Measurements from ENCODE around the gene PTCD1.
"Not testable (repeated sequence)": the region's sequence is repeated elsewhere in the genome, so short reads cannot be mapped to it uniquely, and the experiment has no call there.

Gene PTCD1

DNA sequence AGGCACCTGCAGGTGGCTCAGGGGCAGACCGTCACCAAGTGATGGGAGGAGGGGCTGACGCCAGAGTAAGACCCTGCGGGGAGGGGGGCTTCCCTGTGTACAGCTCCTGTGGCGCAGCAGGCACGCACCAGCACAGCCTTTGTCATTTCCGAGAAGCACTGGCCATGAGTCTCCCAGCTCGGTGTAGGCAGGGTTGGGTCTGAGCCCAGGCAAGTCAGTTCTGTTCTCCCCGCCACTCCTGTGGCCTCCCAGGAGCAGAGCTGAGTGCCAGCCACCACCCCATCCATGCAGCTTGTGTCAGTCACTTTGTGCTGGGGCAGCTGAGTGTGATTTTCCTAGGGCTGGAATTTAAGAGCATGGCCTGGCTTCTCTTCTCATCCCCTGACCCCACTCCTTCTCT lies 13.3 kb upstream of the PTCD1 start:
- no peak for DNase-seq (ENCODE audit: low spot score)

DNA sequence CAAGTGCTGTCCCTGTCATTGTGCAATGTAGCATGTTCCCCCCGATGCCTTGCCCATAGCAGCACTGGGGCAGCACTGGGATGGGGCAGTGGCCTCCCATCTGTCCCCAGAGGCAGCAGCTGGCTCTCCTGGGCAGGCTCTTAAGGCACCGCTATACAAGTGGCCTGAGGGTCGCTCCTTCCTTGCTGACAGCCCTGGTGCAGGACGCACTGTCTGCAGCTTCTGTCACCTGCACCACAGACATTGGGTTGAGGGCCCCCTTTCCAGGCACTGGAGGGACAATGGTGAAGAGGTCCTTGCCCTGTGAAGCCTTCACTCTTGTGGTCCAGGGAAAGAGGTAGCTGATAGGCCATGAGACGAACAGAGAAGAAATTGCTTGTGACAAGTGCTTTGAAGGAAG lies 10.7 kb upstream of the PTCD1 start:
- no peak for DNase-seq (ENCODE audit: low spot score)

DNA sequence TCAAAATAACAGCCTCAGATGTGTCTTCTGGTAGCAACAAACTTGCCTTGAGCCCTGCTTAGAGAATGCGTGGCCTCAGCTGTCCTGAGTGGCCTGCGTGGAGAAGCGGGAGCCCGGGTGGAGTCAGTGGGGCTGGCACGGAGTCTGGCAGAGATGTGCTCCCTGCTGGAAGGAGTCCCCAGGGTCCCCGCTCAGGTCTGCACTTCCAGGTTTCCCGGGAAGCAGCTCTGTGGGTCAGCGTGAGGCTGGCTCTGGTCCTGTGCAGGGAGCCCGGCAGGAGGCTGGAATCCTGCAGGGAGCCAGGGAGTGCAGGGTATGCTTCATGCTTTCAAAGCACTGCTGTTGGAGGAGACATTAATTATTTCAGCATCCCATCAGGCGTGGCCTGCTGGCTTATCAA lies 10.3 kb upstream of the PTCD1 start:
- DNase-seq (ENCODE audit: low spot score), result no peak

DNA sequence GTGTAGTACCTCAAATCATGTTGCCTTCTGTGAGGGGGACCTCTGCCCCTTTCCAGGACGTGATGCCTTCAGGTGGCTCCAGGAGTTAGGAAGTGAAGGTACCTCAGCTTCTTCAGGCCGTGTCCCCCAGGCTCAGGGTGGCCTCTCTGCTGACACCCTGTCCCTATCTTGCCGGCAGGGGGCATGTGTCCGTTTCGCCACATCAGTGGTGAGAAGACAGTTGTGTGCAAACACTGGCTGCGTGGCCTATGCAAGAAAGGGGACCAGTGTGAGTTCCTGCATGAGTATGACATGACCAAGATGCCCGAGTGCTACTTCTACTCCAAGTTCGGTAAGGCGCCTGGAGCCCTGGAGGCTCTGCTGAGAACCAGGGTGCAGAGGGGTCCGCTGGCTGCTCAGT lies 9.3 kb upstream of the PTCD1 start:
- DNase-seq (ENCODE audit: low spot score), result no peak

DNA sequence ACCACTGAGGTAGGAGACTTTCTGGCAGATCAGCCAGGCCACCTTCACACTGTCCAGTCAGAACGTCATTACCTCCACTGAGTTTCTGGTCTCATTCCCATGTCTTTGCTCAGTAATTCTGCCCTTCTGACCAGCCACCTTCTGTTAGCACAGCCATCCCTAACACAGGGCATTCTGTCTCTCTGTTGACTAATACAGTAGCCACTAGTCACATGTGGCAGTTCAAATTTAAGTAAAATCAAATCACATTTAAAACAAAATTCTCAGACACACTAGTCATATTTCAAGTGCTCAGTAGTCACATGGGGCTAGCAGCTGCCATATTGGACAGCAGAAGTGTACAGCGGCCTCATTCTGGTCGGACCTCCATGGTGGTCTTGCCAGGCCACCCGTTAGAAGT lies 7.5 kb upstream of the PTCD1 start:
- DNase-seq (ENCODE audit: low spot score), result no peak

DNA sequence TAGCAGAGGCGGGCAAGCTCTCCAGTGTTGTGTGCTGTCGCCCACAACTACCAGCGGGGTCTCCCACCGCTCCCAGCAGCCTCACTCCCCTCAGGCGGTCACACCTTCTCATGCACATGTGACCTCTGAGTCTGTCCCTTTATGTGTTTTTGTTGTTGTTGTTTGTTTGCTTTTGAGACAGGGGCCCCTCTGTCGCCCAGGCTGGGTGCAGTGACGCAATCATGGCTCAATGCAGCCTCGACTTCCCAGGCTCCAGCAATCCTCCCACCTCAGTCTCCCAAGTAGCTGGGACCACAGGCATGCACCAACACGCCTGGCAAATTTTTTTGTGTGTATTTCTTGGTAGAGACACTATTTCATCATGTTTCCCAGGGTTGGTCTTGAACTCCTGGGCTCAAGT lies 1.6 kb upstream of the PTCD1 start:
- DNase-seq (ENCODE audit: low spot score), result no peak

DNA sequence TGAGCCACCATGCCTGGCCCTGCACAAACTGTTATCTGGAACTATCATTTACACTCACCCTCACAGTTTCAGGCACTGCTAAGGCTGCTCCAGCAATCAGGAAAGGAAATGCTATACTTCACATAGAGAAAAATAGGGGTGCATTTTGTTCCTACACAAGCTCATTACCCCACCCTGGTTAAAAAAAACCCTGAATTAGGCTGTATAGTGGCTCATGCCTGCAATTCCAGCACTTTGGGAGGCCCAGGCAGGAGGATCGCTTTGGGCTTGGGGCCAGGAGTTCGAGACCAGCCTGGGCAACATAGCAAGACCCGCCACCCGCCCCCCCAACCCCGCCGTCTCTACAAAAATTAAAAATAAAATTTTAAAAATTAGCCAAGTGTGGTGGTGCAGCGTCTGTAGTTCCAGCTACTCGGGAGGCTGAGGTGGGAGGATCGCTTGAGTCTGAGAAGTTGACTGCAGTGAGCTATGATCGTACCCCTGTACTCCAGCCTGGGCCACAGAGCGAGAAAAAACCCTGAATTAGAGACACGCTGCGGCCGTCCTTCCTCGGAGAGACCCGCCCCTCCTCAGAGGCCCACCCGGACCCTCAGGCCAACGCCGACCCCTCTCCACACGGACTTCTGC lies 539 bp downstream of the PTCD1 start:
- no peak for DNase-seq (ENCODE audit: low spot score)

DNA sequence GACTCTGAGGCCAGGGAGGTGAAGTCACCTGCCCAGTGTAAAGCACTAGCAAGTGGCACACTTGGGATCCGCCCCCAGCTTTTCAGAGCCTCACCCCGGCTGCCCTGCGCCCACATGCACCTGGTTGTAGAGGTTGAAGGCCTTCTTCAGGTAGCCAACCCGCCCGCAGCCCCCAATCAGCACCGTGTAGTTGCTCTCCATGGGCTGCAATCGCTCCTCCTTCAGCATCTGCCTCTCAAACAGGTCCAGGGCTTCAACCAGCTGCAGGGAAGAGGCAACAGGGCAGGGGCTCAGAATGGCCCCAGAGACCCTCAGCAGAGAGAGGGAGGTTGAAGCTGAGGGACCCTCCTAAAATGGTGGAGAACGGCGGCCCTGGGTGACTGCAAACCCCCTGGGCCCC lies 5.4 kb downstream of the PTCD1 start:
- no peak for DNase-seq (ENCODE audit: low spot score)

DNA sequence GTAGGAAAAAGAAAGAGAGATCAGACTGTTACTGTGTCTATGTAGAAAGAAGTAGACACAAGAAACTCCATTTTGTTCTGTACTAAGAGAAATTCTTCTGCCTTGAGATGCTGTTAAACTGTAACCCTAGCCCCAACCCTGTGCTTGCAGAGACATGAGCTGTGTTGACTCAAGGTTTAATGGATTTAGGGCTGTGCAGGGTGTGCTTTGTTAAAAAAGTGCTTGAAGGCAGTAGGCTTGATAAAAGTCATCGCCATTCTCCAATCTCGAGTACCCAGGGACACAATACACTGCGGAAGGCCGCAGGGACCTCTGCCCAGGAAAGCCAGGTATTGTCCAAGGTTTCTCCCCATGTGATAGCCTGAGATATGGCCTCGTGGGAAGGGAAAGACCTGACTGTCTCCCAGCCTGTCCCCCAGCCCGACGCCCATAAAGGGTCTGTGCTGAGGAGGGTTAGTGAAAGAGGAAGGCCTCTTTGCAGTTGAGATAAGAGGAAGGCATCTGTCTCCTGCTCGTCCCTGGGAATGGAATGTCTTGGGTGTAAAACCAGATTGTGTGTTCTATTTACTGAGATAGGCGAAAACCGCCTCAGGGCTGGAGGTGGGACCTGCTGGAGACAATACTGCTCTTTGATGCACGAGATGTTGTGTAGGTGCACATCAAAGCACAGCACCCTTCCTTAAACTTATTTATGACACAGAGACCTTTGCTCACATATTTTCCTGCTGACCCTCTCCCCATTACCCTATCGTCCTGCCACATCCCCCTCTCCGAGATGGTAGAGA lies 6.7 kb downstream of the PTCD1 start:
- DNase-seq (ENCODE audit: low spot score), result not testable (repeated sequence)

DNA sequence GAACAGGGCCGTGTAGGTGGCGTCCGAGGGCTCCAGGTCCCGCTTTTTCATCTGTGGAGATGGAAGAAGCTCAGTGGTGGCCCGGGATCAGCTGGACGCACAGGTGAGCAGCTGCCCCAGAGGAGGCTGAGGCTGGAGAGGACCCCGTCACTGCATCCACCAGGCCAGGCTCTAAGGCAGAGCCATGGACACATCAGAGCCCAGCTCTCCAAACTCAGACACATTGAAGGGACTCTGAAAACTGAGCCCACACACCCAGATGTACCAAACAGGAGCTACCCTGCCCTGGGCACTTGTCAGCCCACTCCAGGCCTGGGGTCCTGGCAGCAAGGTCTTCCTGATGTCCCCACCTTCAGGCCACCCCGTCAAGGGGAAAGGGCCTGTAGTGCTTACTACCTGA lies 8.8 kb downstream of the PTCD1 start:
- no peak for DNase-seq (ENCODE audit: low spot score)

DNA sequence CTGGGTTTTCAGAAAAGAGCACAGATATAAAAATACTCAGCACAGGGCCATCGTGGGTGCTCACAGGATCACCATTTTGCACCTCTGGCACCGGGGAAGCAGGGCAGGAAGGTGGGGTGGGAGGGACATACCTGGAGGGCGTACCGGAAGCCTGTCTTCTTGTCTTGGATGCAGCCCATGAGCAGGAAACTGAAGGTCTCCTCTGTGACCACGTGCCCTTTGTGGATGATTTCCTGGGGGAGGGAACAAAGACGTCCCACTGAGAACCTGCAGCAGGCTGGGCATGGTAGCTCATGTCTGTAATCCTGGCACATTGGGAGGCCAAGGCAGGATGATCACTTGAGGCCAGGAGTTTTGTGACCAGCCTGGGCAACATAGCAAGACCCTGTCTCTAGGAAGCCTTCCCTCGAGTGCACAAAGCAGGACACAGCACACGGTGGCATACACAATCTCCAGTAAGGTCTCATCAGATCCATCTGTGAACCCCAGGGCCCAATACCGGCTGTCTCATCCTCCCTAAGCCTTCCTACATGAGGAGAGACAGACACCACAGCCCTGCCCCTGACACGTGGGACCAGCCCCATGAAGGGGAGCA lies 9.5 kb downstream of the PTCD1 start:
- no peak for DNase-seq (ENCODE audit: low spot score)

DNA sequence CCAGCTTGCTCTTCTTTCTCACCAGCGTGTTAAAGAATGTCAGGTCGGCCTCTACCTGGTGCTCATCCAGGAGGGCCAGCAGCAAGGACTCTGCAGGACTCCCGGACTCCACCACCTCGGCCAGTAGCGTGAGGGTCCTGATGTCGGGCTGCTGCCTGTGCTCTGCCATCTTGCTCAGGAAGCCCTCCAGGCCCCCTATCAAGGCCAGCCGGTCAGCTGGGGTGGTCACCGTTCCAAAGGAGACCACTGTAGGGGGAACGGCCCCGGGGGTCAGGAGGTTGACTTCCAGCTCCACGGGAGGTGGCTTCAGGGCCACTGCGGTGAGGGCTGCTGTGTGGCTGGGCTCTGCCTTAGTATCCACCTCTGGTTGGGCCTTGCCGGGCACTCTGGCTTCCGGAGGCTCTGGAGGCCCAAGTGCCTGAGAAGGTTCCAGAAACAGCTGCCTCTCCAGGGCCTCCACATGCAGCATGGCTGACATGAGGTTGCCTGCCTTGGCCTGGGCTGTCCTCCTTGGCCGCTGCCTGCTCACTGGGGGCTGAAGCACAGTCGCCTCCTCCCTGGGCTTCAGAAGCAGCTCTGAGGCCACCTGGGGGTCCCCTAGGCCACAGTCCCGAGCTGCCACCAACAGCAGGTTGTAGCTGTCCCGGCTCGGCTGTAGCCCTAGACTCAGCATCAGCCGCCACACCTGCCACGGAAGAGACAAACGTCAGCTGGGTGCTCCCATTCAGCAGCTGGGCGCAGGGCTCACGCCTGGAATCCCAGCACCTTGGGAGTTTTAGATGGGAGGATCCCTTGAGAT lies 13.5 kb downstream of the PTCD1 start:
- no peak for DNase-seq (ENCODE audit: low spot score)

DNA sequence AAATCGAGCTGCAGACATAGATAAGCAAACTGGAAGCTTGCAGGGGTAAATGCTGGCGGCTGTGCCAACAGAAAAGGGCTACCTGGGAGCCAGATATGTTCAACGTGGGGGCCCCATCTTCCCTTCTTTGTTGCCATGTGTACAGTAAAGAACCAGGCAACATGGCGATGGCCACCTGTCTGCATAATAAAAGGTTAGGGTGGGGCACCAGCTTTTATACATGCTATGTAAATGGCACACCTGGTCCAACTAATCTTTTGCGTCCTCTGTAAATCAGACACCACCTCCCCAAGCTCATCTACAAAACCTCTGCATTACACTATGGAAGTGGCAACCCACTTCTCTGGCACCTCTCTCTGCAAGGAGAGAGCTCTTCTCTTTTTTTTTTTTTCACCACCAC lies 16.0 kb downstream of the PTCD1 start:
- no peak for DNase-seq (ENCODE audit: low spot score)

DNA sequence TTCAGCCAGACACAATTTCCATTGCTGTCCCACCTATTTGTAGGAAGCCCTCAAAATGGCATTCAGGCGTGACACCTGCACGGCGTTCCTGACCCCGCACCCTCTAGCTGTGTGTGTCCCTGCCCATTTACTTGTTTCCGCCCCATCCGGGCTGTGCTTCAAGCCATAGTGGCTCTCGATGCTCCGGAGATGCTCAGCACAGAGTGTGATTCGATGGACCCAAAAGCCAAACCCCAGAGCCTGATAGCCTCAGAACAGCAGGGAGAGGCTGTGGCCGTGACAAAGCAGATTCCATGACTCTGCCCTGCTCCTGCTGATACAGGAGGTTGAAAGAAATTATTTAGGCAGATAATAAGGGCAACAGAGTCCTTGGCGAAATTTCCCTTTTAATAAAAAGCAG lies 16.4 kb downstream of the PTCD1 start:
- no peak for DNase-seq (ENCODE audit: low spot score)

DNA sequence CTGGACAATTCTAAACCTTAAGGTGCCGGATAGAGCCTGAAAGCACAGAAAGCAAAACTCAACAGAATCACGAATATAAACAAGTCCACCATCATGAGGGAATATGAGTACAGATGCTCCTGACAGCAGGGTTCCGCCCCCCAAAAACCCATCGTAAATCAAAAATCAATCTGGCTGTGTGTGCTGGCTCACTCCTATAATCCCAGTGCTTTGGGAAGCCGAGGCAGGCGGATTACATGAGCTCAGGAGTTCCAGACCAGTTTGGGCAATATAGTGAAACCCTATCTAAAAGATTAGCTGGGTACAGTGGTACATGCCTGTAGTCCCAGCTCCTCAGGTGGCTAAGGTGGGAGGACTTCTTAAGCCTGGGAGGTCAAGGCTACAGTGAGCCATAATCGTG lies 17.6 kb downstream of the PTCD1 start:
- DNase-seq (ENCODE audit: low spot score), result no peak

DNA sequence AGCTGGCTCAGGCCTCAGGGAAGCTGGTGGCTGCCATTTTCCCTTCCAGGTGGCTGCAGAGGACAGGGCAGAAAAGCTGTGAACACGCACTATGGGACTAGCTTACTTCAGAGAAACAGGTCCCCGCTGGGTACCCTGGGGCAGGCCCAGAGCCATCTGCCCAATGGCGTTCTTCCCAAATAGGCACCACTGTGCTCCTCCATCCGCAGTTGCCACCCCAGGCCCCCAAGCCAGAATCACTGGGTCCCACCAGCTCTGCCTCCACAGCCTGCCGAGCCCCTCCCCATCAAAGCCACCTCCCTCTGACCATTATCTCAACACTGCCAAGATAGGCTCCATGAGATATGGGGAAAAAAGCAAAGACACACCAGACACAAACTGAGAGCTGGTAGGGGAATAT lies 18.4 kb downstream of the PTCD1 start:
- DNase-seq (ENCODE audit: low spot score), result no peak

DNA sequence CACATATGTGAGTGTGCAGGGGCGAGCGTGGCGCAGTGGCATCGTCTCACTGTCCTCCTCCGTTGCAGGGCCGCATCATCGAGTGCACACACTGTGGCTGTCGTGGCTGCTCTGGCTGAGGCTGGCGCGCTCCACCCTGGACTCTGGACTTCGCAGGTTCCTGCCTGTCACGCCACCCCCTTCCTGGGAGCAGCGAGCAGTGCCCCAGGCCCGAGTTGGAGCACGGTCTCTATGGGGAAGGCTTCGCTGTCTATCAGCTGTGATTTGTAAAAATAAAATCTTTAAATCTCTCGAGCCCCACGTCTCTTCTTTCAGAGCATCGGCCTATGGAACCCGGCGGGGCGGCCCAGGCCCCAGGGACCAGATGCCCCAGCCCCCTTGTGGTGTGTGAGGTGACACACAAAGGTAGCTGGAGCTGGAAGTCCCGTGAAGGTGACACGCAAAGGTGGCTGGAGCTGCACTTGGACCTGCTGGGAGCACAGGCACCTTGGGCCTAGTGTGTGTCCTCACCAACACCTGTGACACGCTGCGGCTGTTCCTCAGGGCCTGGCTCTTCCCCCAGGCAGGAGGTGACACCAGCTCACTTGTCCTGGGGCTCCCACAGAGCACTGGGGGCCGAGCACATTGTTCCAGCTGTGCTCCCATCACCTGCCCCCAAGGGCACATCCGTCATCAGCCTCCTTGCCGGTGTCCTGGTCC lies 19.1 kb downstream of the PTCD1 start:
- no peak for DNase-seq (ENCODE audit: low spot score)

DNA sequence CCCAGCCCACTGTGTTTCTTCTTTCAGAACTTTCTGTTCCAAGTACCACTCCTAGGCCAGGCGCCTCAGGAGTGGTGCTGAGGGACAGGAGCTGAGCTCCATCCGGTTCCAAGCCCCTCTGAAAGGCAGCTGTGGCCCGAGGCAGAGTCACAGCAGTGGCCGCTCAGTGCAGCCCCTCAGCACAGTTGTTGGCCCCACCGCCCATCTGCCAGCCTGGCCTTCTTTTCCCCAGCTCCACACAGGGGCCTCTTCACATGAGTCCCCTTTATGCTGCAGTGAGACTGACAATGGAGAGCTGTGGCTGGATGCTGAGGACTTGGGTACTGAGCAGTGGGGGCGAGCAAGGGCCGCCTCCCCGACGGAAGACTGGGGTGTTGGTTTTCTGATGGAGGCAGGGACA lies 20.3 kb downstream of the PTCD1 start:
- DNase-seq (ENCODE audit: low spot score), result no peak

DNA sequence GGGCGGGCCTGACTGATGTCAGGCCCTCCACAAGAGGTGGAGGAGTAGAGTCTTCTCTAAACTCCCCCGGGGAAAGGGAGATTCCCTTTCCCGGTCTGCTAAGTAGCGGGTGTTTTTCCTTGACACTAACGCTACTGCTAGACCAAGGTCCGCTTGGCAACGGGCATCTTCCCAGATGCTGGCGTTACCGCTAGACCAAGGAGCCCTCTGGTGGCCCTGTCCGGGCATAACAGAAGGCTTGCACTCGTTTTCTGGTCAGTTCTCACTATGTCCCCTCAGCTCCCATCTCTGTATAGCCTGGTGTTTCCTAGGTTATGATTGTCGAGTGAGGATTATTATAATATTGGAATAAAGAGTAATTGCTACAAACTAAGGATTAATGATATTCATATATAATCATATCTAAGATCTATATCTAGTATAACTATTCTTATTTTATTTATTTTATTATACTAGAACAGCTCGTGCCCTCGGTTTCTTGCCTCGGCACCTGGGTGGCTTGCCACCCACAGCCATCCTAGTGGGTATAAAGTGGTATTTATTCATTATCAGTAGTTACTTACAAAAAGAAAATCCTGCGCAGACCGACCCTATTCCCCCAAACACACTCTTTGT lies 23.0 kb downstream of the PTCD1 start:
- peak; percentile 63 for DNase-seq (ENCODE audit: low spot score)

DNA sequence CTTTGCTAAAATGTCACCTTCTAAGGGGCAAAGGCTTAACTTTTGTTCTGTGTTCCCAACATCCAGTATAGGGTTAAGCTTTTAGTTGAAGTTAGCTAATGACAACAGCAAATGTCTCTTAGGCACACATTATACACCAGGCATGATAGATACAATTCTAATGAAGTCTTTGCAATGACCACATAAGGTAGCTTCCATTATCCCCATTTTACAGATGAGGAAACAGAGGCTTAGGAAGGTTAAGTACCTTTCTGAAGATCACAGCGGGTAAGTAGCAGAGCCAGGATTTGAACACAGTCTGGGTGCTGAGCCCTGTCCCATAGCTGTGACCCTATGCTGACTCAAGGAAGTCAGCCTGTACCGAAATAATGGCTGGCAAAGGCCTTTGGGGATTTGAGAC lies 28.0 kb downstream of the PTCD1 start:
- DNase-seq (ENCODE audit: low spot score), result no peak

DNA sequence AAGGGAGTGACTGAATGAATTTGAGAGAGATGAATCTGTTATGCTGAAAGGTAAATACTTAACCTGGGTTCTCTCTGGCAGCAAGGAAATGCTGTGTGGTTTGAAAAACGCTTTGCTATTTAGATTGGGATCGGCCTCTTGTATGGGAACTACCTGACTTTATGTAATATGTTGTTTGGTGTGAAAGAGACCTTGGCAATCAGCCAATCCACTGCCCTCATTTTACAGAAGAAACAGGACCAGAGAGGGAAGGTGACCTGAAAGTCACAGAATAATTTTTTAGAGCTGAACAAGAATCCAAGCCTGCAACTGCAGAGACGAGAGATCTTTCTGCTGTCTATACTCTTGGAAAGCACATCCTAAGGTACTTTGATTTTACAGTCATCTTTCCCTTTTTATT lies 28.8 kb downstream of the PTCD1 start:
- no peak for DNase-seq (ENCODE audit: low spot score)

DNA sequence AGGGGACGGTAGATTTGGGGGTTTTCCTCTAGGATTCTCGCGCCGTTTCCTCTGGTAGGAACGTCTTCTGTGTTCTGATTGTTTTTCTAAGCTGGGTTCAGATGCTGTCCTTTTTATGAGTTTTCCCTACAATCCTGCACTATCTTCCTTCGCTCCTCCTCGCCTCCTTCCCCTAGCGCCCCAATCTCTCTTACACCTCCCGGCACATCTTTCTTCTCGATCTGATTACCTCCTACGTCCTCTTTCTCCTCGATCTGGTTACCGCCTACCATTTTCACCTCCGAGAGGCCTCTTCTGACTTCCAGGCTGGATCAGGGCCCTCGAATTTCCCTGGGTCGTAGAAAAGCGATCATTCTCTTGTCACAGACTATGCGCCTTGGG lies 29.4 kb downstream of the PTCD1 start:
- DNase-seq (ENCODE audit: low spot score), result no peak

All from LoVo (cell line).